ENCODE measurements around the gene CA10.

Gene CA10

DNA sequence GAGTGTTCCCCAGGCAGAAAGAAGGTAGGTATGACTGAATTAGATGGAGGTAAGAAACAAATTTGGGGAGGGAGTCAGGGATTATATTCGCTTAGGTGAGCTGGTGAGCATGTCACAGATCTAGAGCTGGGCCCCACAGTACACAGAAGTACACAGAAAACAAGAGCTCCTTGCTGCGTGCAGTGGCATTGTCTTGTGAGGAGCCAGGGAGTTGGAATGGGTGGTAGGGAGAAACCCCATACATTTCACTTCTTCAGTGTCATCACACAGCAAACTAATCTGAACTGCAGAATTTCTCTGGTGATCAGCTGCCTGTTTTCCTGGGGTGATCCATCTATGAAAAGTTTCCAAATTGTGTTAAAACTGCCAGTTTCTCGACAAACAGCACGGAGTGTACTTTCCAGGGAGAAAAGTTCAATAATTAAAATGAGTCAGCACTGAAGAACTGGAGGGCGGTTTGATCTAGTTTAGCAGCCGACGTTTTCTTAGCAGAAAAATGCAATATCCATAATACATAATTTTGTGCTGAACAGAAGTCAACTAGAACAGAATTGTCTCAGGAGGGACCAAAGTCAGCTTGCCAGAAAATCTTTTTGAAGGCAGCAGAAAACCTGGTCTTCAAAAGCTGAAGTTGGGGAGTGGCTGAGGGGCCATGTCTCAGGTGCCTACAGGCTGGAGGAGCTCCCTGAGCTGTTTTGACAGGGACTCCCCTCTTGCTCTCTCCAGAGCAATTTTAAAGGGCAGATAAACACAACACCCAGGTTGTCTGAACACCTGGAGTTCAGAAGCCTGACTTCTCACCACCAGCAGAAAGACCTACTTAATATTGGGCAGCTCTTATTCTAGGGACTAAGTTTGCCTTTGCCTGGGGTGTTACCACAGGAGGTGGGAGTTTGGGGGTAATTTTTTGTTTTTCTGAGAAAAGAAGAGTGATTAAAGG is 448.6 kb downstream of the CA10 start:
- no peak for DNase-seq

DNA sequence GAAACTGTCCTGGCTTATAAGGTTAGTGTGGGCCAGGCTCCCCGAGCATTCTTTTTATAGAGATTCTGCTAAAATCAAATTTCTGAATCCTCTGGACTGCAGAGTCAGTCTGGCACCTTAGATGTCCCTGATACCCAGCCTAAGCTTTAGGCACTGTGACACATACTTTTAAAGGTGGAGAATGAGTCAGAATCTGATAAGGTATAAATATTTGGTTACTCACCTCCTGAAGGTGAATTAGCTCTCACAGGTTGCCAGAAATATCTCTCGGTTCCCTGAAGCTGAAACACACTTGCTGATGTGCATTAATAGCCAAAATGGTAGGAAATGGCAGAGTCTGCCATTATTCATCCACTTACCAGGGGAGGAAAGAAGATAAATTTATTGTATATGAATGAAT is 451.3 kb downstream of the CA10 start:
- no peak for DNase-seq

DNA sequence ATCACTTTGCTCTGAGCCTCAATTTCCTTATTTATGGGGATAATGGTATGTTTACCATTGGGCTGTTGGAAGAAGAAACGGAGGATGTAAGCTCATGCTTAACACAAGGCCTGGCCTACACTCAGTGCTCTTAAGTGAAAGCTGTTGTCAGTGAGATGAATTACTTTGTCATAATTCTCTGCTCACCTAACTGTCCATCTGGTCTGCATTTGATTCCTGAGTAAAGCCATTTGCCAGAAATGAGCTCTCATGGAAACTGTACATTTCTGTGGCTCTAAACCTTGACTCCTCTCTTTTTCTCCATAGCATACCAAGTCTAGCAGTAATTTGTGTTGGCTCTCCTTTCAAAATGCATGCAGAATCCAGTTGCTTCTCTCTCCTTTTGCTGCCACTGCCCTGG is 452.4 kb downstream of the CA10 start:
- no peak for DNase-seq

DNA sequence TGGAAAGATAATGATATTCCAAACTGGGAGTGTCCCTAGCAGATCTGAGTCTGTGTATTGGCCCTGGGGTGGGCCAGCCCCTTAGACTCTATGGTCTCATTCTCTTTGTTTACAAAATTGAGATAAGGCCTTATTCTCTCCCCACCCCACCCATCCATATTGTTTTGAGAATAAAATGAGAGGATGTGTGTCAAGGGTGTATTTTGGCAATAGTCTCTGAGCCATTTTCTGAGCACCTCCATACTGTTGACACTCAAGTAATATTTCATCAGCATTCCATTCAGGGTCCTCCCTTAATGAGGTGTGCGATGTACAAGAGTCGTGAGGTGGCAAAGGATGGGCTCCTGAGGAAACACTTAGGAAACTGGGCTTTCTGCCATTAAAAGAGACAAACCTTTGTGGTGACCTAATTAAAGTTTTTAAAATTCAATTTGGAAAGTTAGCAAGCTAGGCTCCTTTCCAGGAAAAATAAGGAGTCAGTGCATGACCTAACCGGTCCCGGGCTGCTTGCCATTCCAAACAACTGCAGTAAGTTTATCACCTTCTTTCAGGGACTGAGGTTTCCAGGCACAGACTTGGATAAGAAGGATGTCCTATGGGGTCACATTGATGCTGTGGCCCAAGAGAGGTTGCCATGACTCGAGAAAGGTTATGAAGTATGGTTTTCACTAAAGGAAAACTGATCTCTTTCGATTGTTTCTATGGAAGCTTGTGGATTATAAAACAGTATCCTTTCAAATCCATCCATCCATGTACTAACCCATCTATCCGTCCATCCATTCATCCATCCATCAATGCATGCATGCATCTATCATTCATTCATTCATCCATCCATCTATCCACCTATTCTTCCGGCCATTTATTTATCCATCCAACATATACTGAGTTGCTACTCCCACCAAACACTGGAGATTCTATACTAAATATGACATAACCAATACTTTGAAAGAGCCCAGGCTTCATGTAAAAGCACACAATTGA is 454.9 kb downstream of the CA10 start:
- no peak for DNase-seq

DNA sequence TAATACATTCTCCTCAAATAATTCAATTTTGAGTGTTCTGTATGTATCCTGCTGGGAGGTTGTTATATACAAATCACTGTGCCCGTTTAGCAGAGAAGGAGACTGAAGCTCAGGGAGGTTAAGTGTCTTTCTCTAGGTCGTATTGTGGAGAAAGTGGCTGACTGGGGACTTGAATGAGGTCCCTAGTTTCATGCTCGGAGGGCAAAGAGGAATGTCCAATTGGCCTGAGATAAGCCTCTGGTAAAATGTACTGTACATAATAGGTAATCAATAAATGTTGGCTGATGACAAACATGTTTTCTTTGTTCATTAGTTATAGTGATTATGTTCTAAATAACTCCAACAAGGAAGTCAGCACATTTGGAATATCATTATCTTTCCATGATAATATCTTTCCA is 455.6 kb downstream of the CA10 start:
- no peak for DNase-seq

DNA sequence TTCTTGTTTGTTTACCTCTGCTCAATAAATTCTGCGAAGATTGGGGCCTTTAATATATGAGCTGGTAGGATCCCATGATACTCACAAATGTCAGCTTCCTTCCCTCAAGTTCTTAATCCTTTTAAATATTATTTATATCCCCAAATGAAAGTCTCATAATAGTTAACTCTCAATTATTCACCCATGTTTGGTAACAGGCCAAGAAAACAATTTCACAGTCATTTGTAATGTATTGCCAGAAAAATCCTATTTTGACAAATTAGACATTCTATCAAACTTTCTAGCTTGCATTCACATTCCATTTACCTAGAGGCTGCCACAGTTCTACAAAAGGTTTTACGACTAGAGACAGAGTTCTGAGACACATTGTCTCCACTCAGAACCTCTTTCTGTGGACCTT is 457.0 kb downstream of the CA10 start:
- DNase-seq: no peak

DNA sequence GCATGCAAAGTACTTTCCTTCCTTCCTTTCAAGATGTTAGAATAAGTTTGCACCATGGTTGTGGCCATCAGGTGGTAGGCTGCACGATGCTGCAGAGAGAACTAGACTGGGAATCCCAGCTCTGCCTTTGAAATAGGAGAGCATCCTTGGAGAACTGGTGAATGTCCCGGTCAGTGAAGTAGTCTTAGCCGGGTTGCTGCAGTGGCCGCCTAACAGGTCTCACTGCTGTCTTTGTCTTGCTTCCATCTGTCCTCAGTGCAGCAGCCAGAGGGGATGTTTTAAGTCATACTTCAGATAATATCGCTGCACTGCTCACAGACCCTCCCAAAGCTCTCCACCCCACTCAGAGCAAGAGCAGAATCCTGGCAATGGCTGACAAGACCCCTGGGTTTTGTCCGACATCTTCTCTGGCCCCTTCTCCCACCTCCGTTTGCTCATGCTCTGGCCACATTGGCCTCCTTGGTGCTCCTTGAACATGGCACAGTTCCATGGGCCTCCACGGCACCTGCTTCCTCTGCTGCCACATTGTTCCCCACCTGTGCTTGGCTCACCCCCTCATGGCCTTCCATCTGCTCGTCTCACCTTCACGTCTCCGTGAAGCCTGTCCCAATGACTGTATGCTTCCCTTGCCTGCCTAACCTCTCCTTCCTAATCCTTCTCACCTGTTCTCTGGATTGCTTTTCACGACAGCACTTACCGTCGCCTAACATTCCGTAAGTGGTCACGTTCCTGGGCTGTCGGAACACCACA is 458.3 kb downstream of the CA10 start:
- no peak for DNase-seq

DNA sequence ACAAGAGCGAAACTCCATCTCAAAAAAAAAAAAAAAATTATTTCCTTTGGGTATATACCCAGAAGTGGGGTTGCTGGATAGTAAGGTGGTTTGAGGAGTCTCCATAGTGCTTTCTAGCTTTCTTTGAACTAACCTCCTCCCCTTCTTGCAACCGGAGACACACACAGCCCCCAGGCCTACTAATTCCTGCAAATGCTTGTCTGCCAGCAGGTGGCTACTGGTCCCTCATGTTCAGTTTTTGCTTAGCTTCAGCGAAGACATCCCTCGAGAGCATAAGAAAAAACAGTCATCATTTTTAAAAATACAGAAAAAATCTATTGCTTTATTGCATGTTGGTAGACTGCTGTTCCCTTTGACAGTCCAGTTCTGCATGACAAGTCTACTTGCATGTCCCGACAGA is 459.2 kb downstream of the CA10 start:
- no peak for DNase-seq

DNA sequence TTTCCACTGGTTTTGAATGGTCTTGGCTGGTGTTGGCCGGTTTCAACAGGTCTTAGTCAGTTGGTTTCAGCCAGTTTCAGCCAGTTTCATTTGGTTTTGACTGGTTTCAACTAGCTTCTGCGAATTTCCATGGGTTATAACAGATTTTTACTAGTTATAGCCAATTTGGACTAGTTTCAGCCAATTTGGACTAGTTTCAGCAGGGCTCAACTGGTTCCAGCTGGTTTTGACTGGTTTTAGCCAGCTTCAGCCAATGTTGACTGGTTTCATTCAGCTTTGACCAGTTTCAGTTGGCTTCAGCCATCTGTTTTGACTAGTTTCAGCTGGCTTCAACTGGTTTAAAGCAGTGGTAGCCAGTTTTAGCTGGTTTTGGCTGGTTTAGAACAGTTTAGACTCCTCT is 465.6 kb downstream of the CA10 start:
- no peak for DNase-seq

DNA sequence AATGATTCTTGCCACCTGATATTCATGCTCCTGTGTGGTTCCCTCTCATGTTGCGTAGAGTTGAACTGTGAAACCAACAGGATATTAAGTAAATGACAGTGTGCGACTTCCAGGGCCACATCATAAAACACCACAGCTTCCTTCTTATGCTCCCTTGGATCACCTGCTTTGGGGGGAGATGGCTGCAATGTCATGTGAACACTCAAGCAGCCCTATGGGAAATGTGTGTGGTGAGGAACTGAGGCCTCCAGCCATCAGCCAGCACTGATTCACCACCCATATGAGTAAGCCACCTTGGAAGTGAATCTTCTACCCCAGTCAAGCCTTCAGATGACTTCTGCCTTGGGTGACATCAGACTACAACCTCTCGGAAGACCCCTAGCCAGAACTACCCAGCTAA is 470.6 kb downstream of the CA10 start:
- no peak for DNase-seq

DNA sequence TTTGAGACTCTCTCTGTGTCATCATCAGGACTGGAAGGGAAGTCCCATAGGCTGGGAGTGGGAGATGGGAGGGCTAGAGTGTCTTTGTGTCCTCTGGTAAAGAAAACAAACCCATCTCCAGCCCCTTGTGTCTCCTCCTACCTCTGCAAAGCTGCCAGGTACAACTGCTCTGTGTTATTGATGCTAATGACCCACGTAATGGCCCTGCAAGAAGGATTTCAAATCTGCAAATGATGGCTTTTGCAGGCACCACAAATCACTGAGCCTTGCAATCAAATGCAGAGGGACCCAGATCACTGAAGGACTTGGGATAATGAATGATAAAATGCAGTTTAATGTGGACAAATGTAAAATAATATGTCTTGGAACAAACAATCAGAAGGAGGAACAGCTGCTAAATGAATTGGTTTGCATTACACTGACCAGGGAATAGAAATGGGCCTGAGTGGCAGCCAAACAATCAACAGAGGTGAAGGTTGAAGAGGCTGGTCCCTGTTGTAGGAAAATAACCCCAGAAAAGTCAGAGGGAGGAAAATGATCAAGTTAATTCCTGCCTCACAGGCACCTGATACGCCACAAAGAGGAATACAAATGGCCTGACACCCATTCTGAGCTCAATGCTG is 473.1 kb downstream of the CA10 start:
- DNase-seq: no peak

DNA sequence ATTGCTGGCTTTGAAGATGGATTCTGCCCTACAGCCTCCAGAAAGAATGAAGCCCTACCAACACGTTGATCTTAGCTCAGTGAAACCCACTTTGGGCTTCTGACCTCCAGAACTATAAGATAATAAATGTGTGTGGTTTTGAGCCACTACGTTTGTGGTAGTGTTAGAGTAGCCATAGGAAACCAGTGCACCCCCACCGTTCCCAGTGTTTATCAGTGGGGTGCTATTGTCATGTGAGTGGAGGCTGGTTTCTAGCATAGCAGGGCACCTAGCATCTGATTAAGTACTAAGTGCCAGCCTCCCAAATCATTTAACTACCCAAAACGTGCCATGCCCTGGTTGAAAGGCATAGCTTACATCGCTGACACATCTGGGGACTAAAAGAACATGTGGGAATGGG is 474.3 kb downstream of the CA10 start:
- DNase-seq: no peak

DNA sequence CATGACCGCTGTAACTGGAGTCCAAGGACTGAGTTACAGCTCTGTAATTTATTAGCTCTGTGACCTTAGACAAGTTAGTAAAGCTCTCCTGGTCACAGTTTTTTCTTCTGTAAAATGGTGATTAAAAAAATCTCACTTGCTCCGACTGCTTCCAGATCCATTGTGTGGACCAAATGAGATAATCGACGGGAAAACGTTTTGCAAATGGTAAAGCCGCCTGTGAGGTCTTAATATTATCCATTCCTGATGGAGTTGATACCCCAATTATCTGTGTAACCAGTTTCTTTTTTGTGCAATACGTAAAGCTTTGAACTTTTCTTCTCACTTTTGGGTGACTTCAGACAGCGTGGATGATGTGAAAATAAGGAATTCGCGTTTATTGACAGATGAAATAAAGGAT is 475.2 kb downstream of the CA10 start:
- DNase-seq: no peak

DNA sequence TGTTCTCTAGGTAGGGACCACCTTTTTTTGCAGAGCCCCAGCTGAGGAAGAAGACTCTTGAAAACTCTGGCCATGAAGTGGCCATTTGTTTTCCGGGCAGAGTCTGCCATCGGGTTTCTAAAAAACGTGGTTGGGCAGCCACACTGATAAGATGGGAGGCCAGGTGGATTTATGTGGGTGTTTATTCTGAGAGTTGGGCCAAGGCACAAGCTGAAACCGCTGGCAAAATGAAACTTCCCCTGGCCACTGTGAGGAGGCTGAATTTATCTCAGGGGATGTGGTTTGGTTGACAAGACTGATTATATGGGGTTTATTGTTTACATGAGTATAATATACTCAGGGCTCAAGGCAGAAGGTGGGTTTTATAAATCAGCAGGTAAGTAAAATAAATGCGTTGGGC is 476.4 kb downstream of the CA10 start:
- DNase-seq: no peak

DNA sequence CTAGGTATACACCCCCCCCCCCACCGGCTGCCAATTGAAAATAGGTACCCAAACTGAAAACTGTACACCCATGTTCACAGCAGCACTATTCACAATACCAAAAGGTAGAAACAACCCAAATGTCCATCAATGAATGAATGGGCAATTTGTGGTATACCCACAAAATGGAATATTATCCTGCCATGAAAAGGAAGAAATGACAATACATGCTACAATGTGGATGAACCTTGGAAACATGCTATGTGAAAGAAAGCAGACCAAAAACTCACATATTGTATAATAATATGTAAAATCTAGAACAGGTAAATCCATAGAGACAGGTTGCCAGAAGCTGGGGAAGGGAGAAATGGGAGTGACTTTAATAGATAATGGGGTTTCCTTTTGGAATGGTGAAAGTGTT is 480.6 kb downstream of the CA10 start:
- DNase-seq: no peak

DNA sequence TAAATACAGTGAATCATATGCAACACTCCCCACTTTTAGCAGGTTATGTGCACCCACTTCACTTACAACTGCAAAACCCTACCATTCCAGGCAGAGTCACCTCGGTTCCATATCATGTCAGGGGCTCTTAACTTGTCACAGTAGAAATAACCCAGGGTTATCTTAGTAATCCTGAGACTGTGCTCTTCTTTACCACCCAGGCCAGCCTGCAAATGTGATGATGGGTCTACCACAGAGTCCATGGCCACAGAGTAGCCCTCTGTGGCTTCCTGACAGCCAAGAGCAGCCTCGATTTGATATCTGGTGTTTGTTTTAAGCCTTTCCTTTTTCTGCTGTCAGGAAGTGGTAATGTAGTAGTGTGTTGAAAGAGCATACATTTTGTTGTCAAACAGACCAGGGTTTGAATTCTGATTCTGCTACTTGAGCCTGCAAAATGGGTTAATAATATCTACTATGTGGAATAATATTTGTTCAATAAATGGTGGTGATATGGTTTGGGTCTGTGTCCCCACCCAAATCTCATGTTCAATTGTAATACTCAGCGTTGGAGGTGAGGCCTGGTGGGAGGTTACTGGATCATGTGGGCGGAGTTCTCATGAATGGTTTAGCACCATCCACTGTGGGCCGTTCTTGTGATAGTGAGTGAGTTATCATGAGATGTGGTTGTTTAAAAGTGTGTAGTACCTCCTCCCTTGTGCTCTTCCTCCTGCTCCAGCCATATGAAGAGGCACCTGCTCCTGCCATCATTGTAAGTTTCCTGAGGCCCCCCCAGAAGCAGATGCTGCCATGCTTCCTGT is 481.6 kb downstream of the CA10 start:
- no peak for DNase-seq

DNA sequence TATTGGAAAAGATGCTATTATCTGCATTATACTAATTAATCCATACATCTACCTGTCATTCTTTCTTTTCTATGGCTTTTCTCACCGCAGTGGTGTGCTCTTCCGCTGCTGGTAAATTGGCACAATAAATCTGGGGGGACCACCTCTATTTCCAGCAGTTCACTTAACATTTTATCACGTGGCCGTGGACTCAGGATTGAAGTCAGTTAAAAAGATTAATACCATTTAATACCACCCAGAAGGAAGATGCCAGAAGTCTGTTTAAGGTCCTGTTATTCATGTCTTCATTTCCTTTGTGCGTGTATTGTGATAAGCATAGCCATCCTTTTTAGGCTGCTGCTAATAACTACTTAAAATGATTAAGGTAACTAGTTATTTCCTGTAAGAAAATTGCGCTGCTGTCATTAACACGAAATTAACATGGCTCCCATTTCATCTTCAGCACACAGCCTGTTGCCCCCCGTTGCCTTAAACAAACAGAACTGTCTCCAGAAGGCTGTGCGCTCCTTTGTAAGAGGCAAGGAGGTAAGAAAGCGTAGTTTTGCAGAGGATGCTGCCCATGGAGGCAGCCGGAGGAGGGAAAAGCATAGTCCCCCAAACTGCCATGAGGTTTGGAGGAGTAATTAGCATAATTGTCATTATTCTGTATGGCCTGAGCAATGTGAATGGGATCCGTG is 483.8 kb downstream of the CA10 start:
- DNase-seq: no peak

DNA sequence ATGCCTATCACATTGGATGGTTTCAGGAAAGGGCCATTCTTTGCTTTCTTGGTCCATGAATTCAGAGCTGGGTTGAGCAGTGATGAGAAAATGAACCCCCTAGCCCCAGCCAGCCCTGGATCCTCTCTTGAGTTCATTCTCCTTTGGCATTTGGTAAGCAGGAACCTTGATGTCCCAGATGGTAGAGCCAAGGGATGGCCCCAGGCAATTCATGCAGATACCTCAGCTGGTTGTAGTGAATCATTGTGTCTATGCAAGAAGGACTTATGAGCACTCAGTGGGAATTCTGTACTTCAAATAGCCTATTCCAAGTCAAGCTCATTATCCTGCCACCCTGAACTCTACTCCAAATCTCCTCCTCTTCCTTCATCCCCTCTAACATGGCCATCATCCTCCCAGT is 485.4 kb downstream of the CA10 start:
- DNase-seq: no peak

DNA sequence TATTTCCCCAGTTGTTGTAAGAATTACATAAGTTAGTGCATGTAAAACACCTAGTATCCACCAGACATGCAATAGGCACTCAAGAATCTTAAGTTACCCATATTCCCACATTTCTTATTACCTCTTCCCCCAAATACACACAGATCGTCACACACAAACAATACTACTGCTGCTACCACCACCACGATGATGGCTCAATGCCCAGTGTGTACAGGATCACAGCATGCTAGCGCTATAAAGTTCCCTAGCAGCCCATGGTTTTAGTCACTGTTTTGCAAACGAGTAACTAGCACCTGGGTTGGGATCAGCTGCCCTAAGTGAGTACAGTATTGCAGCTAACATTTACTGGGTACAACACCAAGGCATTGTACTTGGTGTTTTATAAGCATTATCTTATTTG is 486.4 kb downstream of the CA10 start:
- DNase-seq: no peak

DNA sequence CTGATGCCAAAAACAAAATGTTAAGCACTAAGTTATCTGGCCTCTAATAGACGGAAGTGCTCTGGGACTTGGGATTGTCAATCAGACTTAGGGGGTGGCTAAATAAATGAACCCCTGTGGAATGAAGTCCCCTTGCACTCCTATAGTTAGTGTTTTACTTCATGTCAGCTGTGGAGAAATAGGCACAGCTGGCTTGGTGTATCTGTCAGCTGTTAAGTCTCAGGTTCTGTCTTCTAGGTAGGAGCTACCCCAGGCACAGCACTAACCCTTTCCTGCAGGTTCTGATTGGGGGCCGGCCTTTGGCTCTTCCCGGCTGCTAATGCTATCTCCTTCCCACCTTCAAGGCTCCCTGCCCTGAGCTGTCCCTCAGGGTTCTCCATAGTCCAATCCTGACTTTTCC is 487.6 kb downstream of the CA10 start:
- DNase-seq: no peak

DNA sequence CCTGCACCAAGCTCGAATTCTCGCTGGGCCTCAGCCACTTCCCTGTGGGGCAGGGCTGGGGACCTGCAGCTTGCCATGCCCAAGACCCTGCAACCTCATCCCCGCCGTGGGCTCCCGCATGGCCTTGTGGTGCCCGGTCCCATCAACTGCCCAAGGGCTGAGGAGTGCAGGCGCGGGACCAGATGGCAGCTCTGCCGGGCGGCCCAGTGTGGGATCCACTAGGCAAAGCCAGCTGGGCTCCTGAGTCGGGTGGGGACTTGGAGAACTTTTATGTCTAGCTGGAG is 489.6 kb downstream of the CA10 start:
- no peak for DNase-seq
